ENCODE results near the gene GPI. TPM values are rescaled to one million over a fixed set of nuclear protein-coding genes. Genes with fewer than 3 reads are reported as not detected.
A peak's percentile ranks its signal among the peaks of the same experiment; 100 is the strongest.
"Not testable (repeated sequence)": the region's sequence is repeated elsewhere in the genome, so short reads cannot be mapped to it uniquely, and the experiment has no call there.

GPI gene
- total RNA-seq, 2 experiments from 2014 or later = 404 to 442 TPM

DNA sequence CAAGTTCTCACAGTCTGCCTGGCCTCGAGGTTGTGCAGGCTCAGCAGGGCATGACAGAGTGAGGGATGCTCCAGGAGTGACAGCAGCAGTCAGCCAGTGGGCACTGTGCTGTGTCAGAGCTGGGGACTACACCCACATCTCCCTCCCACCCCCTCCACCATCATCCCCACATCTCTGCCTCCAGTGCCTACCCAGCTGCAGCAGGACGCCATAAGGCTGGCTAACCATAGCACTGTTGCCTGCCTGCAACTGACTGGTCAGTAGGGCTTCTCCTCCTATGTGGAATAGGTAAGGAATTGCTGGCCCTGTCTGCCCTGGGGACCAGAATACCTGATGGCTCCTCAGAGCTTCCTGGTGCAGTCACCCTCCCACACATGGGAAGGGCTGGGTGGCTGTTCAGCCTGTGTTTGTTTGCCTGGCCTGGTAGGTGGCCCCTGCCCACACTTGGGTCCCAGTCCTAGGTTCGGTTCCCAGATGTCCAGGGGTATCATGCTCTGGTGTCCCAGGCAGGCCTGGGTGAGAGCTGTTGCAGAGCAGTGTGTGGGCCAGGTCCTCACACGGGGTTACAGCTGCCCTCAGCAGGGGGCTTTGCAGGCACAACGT is 15.7 kb downstream of the GPI start:
- CTCF ChIA-PET = interaction anchor here (1.0 kb wide), 3 partner anchors 8 to 21 kb away, joined by 3 read pairs; no protein-coding TSS in a partner anchor
- Mint-ChIP-seq H3K27ac (no peak overlapping the region), H3K36me3 (ENCODE audit: low read depth) (peaks cover 62% of the 10 kb centered on the region), H3K4me3 (no peak overlapping the region), H3K4me1 (no peaks in the 10 kb centered on the region), H3K9me3 (no peaks in the 10 kb centered on the region), H3K27me3 (no peaks in the 10 kb centered on the region)
- POLR2A ChIA-PET = no interaction called here
- no peak for DNase-seq

DNA sequence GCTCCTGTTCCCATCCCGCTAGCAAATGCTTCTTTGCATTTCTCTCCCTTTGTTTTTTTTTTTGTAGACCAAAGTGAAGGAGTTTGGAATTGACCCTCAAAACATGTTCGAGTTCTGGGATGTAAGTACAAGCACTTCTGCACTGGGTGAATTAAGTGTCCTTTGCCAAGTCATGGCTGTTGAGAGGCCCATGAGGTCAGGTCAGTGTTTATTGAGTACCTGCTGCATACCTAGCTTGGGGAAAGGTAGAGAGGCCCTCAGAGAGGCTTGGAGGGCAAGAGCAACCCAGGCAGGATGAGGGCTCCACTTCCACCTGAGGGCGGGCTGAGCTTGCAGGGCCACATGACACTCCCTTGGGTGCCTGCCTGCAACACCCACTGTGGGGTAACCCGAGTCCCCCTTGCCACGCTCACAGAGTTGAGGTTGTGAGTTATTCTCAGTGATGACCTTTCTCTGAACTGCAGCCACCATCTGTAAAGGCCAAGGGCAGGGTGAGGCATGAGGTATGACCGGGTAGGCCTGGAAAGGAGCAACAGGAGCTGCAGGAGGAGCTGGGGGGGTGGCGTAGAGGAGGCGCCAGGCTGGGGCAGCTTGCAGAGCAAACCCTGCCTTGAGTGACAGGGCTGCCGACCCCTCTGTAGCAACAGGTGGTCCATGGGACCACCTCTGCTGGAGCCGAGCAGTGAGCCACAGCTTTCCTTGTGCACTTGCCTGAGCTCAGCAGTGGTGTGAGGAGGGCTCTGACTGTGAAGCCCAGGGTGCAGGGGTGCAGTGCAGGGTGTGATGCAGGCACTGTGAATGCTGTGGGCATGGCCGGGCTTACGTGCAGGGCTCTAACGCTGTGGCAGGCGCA is 16.6 kb downstream of the GPI start:
- no peaks in the 10 kb centered on the region for H3K27me3 Mint-ChIP-seq
- peaks cover 70% of the 10 kb centered on the region for H3K36me3 Mint-ChIP-seq (ENCODE audit: low read depth)
- no peak overlapping the region for H3K27ac Mint-ChIP-seq
- ChIA-PET POLR2A (no interaction called here), CTCF (interaction anchor here (1.0 kb wide), 4 partner anchors 9 to 22 kb away, joined by 3 read pairs; no protein-coding TSS in a partner anchor)
- H3K4me3 Mint-ChIP-seq = no peak overlapping the region
- H3K9me3 Mint-ChIP-seq = no peaks in the 10 kb centered on the region
- H3K4me1 Mint-ChIP-seq = no peaks in the 10 kb centered on the region
- no peak for DNase-seq

DNA sequence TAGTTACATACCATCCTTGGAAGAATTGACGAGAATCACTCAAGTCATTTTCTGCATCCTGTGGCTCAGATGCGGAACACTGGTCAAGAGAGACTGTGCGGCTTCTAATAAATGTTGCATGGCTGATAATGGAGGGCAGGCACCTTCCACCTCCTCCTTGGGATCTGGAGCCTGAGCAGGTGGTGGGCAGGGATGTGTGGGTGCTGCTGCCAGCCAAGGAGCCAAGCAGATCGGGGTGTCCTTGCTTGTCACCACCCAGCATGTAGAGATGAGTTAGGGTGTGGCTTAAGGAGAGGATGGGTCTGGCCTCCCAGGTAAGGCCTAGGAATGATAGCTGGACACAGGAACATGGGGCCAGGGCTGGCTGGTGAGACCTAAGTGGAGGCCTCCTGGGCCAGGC is 17.5 kb downstream of the GPI start:
- Mint-ChIP-seq H3K4me1 (no peaks in the 10 kb centered on the region), H3K27ac (no peak overlapping the region), H3K36me3 (ENCODE audit: low read depth) (peaks cover 69% of the 10 kb centered on the region), H3K9me3 (no peaks in the 10 kb centered on the region), H3K4me3 (no peak overlapping the region), H3K27me3 (no peaks in the 10 kb centered on the region)
- CTCF ChIA-PET = interaction anchor here (1.0 kb wide), 1 partner anchor 16 kb away, joined by 3 read pairs; no protein-coding TSS in a partner anchor
- POLR2A ChIA-PET = no interaction called here
- no peak for DNase-seq

DNA sequence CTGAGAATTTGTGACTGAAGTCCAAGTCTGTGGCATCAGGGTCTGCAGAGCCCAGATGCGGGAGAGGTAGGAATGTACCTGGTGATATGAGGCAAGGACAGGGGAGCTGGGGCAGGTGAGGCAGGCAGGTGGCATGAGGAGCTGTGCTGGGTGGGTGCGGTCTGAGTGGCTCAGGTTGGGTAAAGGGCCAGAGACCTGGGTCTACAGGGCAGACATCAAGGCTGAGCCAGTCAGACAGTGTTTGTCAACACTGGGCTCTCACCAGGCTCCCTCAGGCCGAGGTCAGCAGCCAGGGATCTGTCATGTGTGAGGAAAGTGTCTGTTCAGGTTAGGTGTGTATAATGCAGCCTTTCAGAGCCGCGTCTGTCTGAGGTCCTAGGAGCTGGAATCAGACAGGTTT is 18.6 kb downstream of the GPI start:
- ChIA-PET POLR2A (no interaction called here), CTCF (interaction anchor here (0.7 to 1.4 kb wide), 3 partner anchors 13 to 24 kb away, joined by 3 to 6 read pairs (median 5); no protein-coding TSS in a partner anchor)
- H3K4me1 Mint-ChIP-seq = no peaks in the 10 kb centered on the region
- no peak overlapping the region for H3K4me3 Mint-ChIP-seq
- no peaks in the 10 kb centered on the region for H3K27me3 Mint-ChIP-seq
- DNase-seq = no peak
- no peaks in the 10 kb centered on the region for H3K9me3 Mint-ChIP-seq
- no peak overlapping the region for H3K27ac Mint-ChIP-seq
- H3K36me3 Mint-ChIP-seq (ENCODE audit: low read depth) = peaks cover 66% of the 10 kb centered on the region

DNA sequence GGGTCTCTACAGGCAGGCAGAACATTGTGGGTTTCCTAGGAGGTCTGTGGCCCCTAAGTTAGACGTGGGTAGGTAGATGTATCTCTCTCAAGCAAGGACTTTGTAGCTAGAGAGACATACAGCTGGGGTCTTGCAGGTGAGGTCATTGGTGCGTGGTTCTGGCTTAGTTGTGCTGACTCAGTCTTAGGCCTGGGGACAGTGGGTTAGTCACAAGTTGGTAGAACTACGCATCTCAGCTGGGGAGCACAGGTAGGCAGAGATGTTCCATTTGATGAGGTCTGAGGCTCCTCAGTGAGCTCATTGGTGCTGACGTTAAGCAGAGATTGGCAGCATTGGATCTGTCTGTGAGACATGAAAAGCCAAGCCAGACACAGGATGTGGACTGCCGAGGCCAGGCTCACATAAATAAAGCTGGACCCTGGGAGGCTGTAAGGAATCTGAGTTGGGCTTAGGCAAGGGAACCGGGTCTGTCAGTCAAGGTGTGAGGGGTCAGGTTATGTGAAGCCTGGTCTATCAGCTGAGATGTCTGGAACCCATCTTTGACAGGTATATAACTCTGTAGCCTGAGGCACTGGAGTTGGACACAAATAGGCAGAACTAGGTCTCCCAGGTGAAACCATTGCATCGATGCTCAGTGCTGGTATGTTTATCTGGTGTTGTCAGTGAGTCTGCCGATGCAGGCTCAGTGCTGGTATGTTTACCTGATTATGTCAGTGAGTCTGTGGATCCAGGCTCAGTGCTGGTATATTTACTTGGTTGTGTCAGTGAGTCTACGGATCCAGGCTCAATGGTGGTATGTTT is 21.8 kb downstream of the GPI start:
- no peaks in the 10 kb centered on the region for H3K4me1 Mint-ChIP-seq
- H3K9me3 Mint-ChIP-seq = no peaks in the 10 kb centered on the region
- CTCF ChIA-PET = interaction anchor here (0.6 to 1.0 kb wide), 2 partner anchors 14 to 129 kb away, joined by 3 to 5 read pairs; no protein-coding TSS in a partner anchor
- peaks cover 52% of the 10 kb centered on the region for H3K36me3 Mint-ChIP-seq (ENCODE audit: low read depth)
- H3K27me3 Mint-ChIP-seq = no peaks in the 10 kb centered on the region
- no peak overlapping the region for H3K4me3 Mint-ChIP-seq
- no peak for DNase-seq
- no peak overlapping the region for H3K27ac Mint-ChIP-seq
- POLR2A ChIA-PET = interaction anchor here (0.7 kb wide), 1 partner anchor 13 kb away, joined by 15 read pairs; no protein-coding TSS in a partner anchor

DNA sequence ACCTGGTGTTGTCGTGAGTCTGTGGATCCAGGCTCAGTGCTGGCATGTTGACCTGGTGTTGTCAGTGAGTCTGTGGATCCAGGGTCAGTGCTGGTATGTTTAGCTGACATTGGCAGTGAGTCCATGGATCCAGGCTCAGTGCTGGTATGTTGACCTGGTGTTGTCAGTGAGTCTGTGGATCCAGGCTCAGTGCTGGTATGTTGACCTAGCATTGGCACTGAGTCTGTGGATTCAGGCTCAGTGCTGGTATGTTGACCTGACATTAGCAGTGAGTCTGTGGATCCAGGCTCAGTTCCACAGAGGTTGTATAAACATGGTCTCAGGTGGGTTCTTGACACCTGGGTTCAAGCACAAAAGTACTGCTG is 22.4 kb downstream of the GPI start:
- Mint-ChIP-seq H3K27ac (no peak overlapping the region), H3K9me3 (no peaks in the 10 kb centered on the region), H3K4me3 (no peak overlapping the region), H3K36me3 (ENCODE audit: low read depth) (peaks cover 50% of the 10 kb centered on the region), H3K27me3 (no peaks in the 10 kb centered on the region), H3K4me1 (no peaks in the 10 kb centered on the region)
- no peak for DNase-seq
- ChIA-PET POLR2A (no interaction called here), CTCF (no interaction called here)

DNA sequence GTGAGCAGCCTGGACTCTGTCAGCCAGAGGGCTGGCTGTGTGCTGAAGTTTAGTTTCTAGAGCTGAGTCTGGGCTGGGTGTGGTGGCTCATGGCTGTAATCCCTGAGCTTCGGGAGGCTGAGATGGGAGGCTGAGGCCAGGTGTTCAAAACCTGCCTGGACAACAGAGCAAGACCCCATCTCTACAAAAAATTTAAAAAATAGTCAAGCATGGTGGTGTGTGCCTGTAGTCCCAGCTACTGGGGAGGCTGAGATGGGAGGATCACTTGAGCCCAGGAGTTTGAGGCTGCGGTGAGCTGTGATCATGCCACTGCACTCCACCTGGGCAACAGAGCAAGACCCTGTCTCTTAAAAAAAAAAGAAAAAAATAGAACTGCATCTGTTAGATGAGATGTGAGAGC is 23.7 kb downstream of the GPI start:
- H3K27ac Mint-ChIP-seq, H3K9me3 Mint-ChIP-seq, H3K4me3 Mint-ChIP-seq, H3K4me1 Mint-ChIP-seq, POLR2A ChIA-PET, H3K27me3 Mint-ChIP-seq, DNase-seq: not testable (repeated sequence)
- CTCF ChIA-PET = interaction anchor here (0.6 kb wide), 1 partner anchor 146 kb away, joined by 6 read pairs; no protein-coding TSS in a partner anchor
- peaks cover 37% of the 10 kb centered on the region for H3K36me3 Mint-ChIP-seq (ENCODE audit: low read depth)

DNA sequence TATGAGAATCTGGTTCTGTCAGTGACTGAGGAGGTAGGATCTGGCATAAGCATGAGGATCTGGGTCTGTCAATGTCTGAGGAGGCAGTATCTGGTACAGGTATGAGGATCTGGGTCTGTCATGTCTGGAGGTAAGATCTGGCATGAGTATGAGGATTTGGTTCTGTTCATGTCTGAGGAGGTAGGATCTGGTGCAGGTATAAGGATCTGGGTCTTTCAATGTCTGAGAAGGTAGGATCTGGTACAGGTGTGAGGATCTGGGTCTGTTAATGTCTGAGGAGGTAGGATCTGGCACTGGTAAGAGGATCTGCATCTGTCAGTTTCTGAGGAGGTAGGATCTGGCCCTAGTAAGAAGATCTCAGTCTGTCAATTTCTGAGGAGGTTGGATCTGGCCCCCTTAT is 26.8 kb downstream of the GPI start:
- Mint-ChIP-seq H3K4me1 (no peaks in the 10 kb centered on the region), H3K27ac (no peak overlapping the region), H3K27me3 (no peaks in the 10 kb centered on the region), H3K9me3 (no peaks in the 10 kb centered on the region), H3K36me3 (ENCODE audit: low read depth) (peaks cover 20% of the 10 kb centered on the region), H3K4me3 (no peak overlapping the region)
- POLR2A ChIA-PET = no interaction called here
- CTCF ChIA-PET = no interaction called here
- no peak for DNase-seq

DNA sequence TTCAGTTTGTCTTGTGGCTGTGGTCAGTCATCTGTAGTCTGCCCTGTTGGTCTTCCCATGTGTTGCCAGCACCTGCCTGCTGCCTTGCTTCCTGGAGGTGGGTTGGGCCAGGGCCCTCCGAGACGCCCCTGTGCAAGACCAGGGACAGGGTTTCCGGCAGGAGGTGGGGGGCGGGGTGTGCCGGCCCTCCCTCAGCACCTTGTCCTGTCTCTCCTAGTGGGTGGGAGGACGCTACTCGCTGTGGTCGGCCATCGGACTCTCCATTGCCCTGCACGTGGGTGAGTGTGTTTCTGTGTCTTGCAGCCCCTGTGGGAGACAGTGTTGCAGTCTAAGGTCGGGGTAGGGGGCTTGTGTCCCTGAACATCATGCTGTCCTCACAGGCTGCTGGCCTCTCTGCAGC is 28.0 kb downstream of the GPI start:
- no peaks in the 10 kb centered on the region for H3K9me3 Mint-ChIP-seq
- H3K4me1 Mint-ChIP-seq = no peaks in the 10 kb centered on the region
- H3K27me3 Mint-ChIP-seq = no peaks in the 10 kb centered on the region
- ChIA-PET CTCF (interaction anchor here (0.5 to 0.6 kb wide), 2 partner anchors 13 to 683 kb away, joined by 3 to 7 read pairs; no protein-coding TSS in a partner anchor), POLR2A (no interaction called here)
- H3K27ac Mint-ChIP-seq = no peak overlapping the region
- no peak for DNase-seq
- peaks cover 22% of the 10 kb centered on the region for H3K36me3 Mint-ChIP-seq (ENCODE audit: low read depth)
- no peak overlapping the region for H3K4me3 Mint-ChIP-seq

DNA sequence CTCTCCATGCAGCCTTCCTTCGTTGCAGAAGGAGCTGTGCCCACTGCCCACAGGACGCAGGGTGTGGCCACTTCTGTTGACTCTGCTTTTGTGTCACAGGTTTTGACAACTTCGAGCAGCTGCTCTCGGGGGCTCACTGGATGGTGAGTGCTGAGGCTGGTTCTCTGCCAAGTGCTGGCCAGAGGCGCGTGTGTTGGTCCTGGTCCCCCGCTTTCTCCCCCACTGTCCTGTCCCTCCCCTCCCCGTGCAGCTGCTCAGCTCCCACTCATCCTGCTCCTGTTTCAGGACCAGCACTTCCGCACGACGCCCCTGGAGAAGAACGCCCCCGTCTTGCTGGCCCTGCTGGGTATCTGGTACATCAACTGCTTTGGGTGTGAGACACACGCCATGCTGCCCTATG is 28.6 kb downstream of the GPI start:
- Mint-ChIP-seq H3K27ac (no peak overlapping the region), H3K9me3 (no peaks in the 10 kb centered on the region), H3K36me3 (ENCODE audit: low read depth) (peaks cover 18% of the 10 kb centered on the region), H3K4me3 (no peak overlapping the region), H3K27me3 (no peaks in the 10 kb centered on the region), H3K4me1 (no peaks in the 10 kb centered on the region)
- POLR2A ChIA-PET = no interaction called here
- CTCF ChIA-PET = no interaction called here
- DNase-seq = no peak

DNA sequence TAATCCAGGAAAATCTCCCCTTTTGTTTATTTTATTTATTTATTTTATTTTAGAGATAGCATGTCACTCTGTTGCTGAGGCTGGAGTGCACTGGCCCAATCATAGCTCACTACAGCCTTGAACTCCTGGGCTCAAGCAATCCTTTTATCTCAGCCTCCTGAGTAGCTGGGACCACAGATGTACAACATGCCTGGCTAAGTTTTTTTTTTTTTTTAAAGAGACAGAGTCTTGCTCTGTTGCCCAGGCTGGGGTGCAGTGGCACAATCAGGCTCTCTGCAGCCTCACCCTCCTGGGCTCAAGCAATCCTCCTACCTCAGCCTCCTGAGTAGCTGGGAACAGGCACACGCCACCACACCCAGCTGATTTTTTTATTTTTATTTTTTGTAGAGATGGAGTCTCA is 32.9 kb downstream of the GPI start:
- no peak for DNase-seq
- H3K4me1 Mint-ChIP-seq = no peaks in the 10 kb centered on the region
- ChIA-PET CTCF (interaction anchor here (0.6 kb wide), 1 partner anchor 30 kb away, joined by 5 read pairs; the partner anchor contains the start of gene UBA2), POLR2A (no interaction called here)
- H3K4me3 Mint-ChIP-seq = no peak overlapping the region
- no peaks in the 10 kb centered on the region for H3K27me3 Mint-ChIP-seq
- no peaks in the 10 kb centered on the region for H3K9me3 Mint-ChIP-seq
- no peak overlapping the region for H3K27ac Mint-ChIP-seq
- H3K36me3 Mint-ChIP-seq (ENCODE audit: low read depth) = peaks cover 32% of the 10 kb centered on the region

DNA sequence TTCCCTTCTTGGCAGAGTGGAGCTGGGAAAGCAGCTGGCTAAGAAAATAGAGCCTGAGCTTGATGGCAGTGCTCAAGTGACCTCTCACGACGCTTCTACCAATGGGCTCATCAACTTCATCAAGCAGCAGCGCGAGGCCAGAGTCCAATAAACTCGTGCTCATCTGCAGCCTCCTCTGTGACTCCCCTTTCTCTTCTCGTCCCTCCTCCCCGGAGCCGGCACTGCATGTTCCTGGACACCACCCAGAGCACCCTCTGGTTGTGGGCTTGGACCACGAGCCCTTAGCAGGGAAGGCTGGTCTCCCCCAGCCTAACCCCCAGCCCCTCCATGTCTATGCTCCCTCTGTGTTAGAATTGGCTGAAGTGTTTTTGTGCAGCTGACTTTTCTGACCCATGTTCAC is 34.9 kb downstream of the GPI start:
- H3K36me3 Mint-ChIP-seq (ENCODE audit: low read depth) = peaks cover 30% of the 10 kb centered on the region
- peak overlapping the region; percentile 46 for H3K27ac Mint-ChIP-seq
- POLR2A ChIA-PET = interaction anchor here (1.2 kb wide), 1 partner anchor 13 kb away, joined by 15 read pairs; no protein-coding TSS in a partner anchor
- no peaks in the 10 kb centered on the region for H3K9me3 Mint-ChIP-seq
- CTCF ChIA-PET = interaction anchor here (1.1 kb wide), 1 partner anchor 27 kb away, joined by 7 read pairs; no protein-coding TSS in a partner anchor
- H3K4me1 Mint-ChIP-seq = peaks cover 12% of the 10 kb centered on the region
- no peak for DNase-seq
- no peaks in the 10 kb centered on the region for H3K27me3 Mint-ChIP-seq
- no peak overlapping the region for H3K4me3 Mint-ChIP-seq
